ENCODE data around the gene ANKMY1. TPM values are rescaled to one million over a fixed set of nuclear protein-coding genes. Genes with fewer than 3 reads are reported as not detected.

Gene ANKMY1
- total and polyA plus RNA-seq, 2 experiments from 2014 or later, result 2.3 to 8.9 TPM

- TF ChIP-seq EZH2 (IDR thresholded peaks at IDR 0.05; ENCODE audit: low read depth, unreplicated experiment), result no peak
- no peak for TF ChIP-seq ETS1 (IDR thresholded peaks at IDR 0.05)
- TF ChIP-seq ZNF331 (CRISPR knock-in tag; IDR thresholded peaks at IDR 0.05; ENCODE audit: low read depth), result no peak
- no peak for TF ChIP-seq REST (IDR thresholded peaks at IDR 0.05; ENCODE audit: unreplicated experiment)
- TF ChIP-seq EZH2phosphoT487 (IDR thresholded peaks at IDR 0.05; ENCODE audit: unreplicated experiment), result no peak
- no peak for TF ChIP-seq JUNB (IDR thresholded peaks at IDR 0.05; ENCODE audit: unreplicated experiment)
- TF ChIP-seq CREB1 (CRISPR knock-in tag; IDR thresholded peaks at IDR 0.05; ENCODE audit: low read depth), result no peak
- TF ChIP-seq STAT1 (IDR thresholded peaks at IDR 0.05; ENCODE audit: unreplicated experiment), result no peak
Measured at GRCh38 chr2:240451108-240451611, 106.6 kb downstream of the ANKMY1 start (continued).

- Mint-ChIP-seq H3K27me3 (ENCODE audit: insufficient read depth, low read depth, poor library complexity) (peaks cover 26% of the 10 kb centered on the region), H3K4me3 (no peak overlapping the region), H3K9me3 (no peaks in the 10 kb centered on the region), H3K36me3 (ENCODE audit: low read depth) (no peaks in the 10 kb centered on the region), H3K4me1 (peaks cover 27% of the 10 kb centered on the region), H3K27ac (no peak overlapping the region)
- Histone ChIP-seq H3K4me1 (ENCODE audit: insufficient read depth) (peaks cover 17% of the 10 kb centered on the region), H3K36me3 (ENCODE audit: insufficient read depth) (no peaks in the 10 kb centered on the region), H3K27ac (ENCODE audit: low read depth) (no peak overlapping the region), H3F3A (replicated peaks; ENCODE audit: low read depth) (no peaks in the 10 kb centered on the region), H3K27me3 (ENCODE audit: insufficient read depth) (peaks cover 23% of the 10 kb centered on the region), H3K4me2 (no peak overlapping the region; the same call in 1 of the 2 replicates), H3K79me2 (replicated peaks; ENCODE audit: insufficient read depth) (no peaks in the 10 kb centered on the region), H2AFZ (no peak overlapping the region), H3K9me2 (ENCODE audit: insufficient read depth) (no peaks in the 10 kb centered on the region), H4K20me1 (replicated peaks; ENCODE audit: insufficient read depth) (peaks cover 25% of the 10 kb centered on the region), H3K4me3 (no peak overlapping the region)
- no peak for DNase-seq (ENCODE audit: low spot score)
- ATAC-seq, result no peak
- TF ChIP-seq POLR2AphosphoS5 (IDR thresholded peaks at IDR 0.05; ENCODE audit: low read depth) (no peak), JUNB (IDR thresholded peaks at IDR 0.05; ENCODE audit: unreplicated experiment) (no peak), CTCF (conservative IDR thresholded peaks at IDR 0.05; ENCODE audit: low read depth in 2 of 2) (no peak), REST (IDR thresholded peaks at IDR 0.05; ENCODE audit: unreplicated experiment) (no peak)
Measured at GRCh38 chr2:240450532-240451107, 107.2 kb downstream of the ANKMY1 start.
